Peyer's patch (tissue), 4 donors: ENCODE results near the gene FAM219A.

Experiments
- POLR2A ChIP-seq, 2 donors: fragments of 450-650 bp; IDR thresholded peaks; one replicate each; pipeline ENCODE4 v1.5.1; 2017; ENCODE audit warnings: antibody characterized with exemption in 2 of 2, mild to moderate bottlenecking in 2 of 2, moderate library complexity in 2 of 2
- TF ChIP-seq, protein P1 (sequence below), 6 experiments: fragments of 450-650 bp in 4 of 6; fragments of 200-600 bp in 2 of 6; sonication (generic) in 1 of 6; IDR thresholded peaks; one replicate each; pipeline ENCODE4 v1.5.1; 2017 to 2019; ENCODE audit warnings: antibody characterized with exemption in 6 of 6, mild to moderate bottlenecking in 3 of 6, moderate library complexity in 1 of 6

DNA sequence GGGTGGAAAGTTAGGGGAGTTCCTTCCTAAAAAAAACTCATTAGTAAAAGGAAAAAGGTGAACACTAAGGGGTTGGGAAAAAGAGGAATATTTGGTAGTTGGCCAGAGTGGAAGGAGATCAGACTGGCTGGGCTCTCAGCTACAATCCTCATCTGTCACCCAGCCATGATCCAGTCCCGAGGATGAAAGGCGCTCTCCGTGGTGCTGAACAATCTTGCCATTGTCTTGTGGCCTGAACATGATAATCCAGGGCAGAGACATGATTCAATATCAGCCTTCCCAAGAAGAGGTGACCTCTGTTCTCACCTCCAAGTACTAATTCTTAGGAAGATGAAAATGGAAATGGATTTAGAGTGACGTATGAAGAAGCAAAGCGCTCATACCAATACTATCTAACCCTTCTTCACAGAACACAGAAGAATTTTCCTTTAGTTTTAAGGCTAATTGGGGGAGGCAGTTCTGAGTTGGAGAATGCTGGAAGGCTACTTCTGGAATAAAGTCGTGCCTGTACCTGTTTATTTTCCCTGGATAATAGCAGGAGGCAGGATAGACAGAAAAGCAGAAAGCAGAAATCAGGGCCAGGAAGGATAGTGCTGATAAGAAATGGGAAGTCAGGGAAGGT is 45.0 kb downstream of the FAM219A start:
- no peak for TF ChIP-seq POLR2A (IDR thresholded peaks at IDR 0.05)
- TF ChIP-seq, protein P1, sequence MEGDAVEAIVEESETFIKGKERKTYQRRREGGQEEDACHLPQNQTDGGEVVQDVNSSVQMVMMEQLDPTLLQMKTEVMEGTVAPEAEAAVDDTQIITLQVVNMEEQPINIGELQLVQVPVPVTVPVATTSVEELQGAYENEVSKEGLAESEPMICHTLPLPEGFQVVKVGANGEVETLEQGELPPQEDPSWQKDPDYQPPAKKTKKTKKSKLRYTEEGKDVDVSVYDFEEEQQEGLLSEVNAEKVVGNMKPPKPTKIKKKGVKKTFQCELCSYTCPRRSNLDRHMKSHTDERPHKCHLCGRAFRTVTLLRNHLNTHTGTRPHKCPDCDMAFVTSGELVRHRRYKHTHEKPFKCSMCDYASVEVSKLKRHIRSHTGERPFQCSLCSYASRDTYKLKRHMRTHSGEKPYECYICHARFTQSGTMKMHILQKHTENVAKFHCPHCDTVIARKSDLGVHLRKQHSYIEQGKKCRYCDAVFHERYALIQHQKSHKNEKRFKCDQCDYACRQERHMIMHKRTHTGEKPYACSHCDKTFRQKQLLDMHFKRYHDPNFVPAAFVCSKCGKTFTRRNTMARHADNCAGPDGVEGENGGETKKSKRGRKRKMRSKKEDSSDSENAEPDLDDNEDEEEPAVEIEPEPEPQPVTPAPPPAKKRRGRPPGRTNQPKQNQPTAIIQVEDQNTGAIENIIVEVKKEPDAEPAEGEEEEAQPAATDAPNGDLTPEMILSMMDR (IDR thresholded peaks at IDR 0.05): no peak
